Measurements from ENCODE around the gene SLC13A1. TPM values are rescaled to one million over a fixed set of nuclear protein-coding genes. Genes with fewer than 3 reads are reported as not detected.

SLC13A1 gene
- total RNA-seq, 2 donors from 2014 or later: not detected

- ATAC-seq: no peak
- H3K27ac Mint-ChIP-seq: no peak overlapping the region
- no peak for DNase-seq (ENCODE audit: low spot score in 2 of 2)
- H3K36me3 Mint-ChIP-seq: no peaks in the 10 kb centered on the region
- peaks cover 9 to 10% of the 10 kb centered on the region in 2 donors for H3K9me3 Mint-ChIP-seq
Measured at GRCh38 chr7:123204206-123204835, 4.6 kb upstream of the SLC13A1 start.

- DNase-seq (ENCODE audit: low spot score in 2 of 2) (no peak), ATAC-seq (no peak)
- peaks cover 0 to 4% of the 10 kb centered on the region in 2 donors for H3K9me3 Mint-ChIP-seq
- no peak overlapping the region for H3K27ac Mint-ChIP-seq
- H3K36me3 Mint-ChIP-seq: no peaks in the 10 kb centered on the region
Measured at GRCh38 chr7:123201901-123202300, 2.1 kb upstream of the SLC13A1 start.

- Mint-ChIP-seq H3K36me3 (no peaks in the 10 kb centered on the region), H3K27ac (peak overlapping the region in 1 of 2 donors; percentile 22), H3K9me3 (peaks cover 0 to 2% of the 10 kb centered on the region in 2 donors)
- no peak for ATAC-seq
- DNase-seq (ENCODE audit: low spot score in 2 of 2): no peak
Measured at GRCh38 chr7:123198668-123199652, 809 bp downstream of the SLC13A1 start.

GRCh38 chr7:123198111-123198510 is 1.7 kb downstream of the SLC13A1 start:
- Mint-ChIP-seq H3K9me3 (peaks cover 0 to 6% of the 10 kb centered on the region in 2 donors), H3K36me3 (no peaks in the 10 kb centered on the region), H3K27ac (no peak overlapping the region)
- ATAC-seq (no peak), DNase-seq (ENCODE audit: low spot score in 2 of 2) (no peak)

GRCh38 chr7:123193235-123193634 is 6.5 kb downstream of the SLC13A1 start:
- peaks cover 6 to 10% of the 10 kb centered on the region in 2 donors for H3K9me3 Mint-ChIP-seq
- H3K36me3 Mint-ChIP-seq: no peaks in the 10 kb centered on the region
- DNase-seq (ENCODE audit: low spot score in 2 of 2): no peak
- H3K27ac Mint-ChIP-seq: no peak overlapping the region
- no peak for ATAC-seq

- DNase-seq (ENCODE audit: low spot score in 2 of 2) (no peak), ATAC-seq (no peak)
- H3K36me3 Mint-ChIP-seq: no peaks in the 10 kb centered on the region
- H3K9me3 Mint-ChIP-seq: peaks cover 10 to 14% of the 10 kb centered on the region in 2 donors
- H3K27ac Mint-ChIP-seq: no peak overlapping the region
Measured at GRCh38 chr7:123191132-123191531, 8.6 kb downstream of the SLC13A1 start.

GRCh38 chr7:123190109-123190831 is 9.5 kb downstream of the SLC13A1 start:
- no peak overlapping the region for H3K27ac Mint-ChIP-seq
- peaks cover 10 to 14% of the 10 kb centered on the region in 2 donors for H3K9me3 Mint-ChIP-seq
- no peaks in the 10 kb centered on the region for H3K36me3 Mint-ChIP-seq
- no peak for DNase-seq (ENCODE audit: low spot score in 2 of 2)
- peak in 1 of 2 donors; percentile 46 for ATAC-seq

GRCh38 chr7:123185756-123186155 is 14.0 kb downstream of the SLC13A1 start:
- no peak for ATAC-seq
- Mint-ChIP-seq H3K36me3 (no peaks in the 10 kb centered on the region), H3K27ac (no peak overlapping the region), H3K9me3 (peaks cover 9 to 14% of the 10 kb centered on the region in 2 donors)
- no peak for DNase-seq (ENCODE audit: low spot score in 2 of 2)

GRCh38 chr7:123184271-123184670 is 15.5 kb downstream of the SLC13A1 start:
- Mint-ChIP-seq H3K9me3 (peaks cover 13 to 16% of the 10 kb centered on the region in 2 donors), H3K36me3 (no peaks in the 10 kb centered on the region), H3K27ac (no peak overlapping the region)
- DNase-seq (ENCODE audit: low spot score in 2 of 2) (no peak), ATAC-seq (no peak)

- no peak for ATAC-seq
- peaks cover 13 to 14% of the 10 kb centered on the region in 2 donors for H3K9me3 Mint-ChIP-seq
- DNase-seq (ENCODE audit: low spot score in 2 of 2): no peak
- H3K36me3 Mint-ChIP-seq: no peaks in the 10 kb centered on the region
- no peak overlapping the region for H3K27ac Mint-ChIP-seq
Measured at GRCh38 chr7:123183431-123183830, 16.3 kb downstream of the SLC13A1 start.

- ATAC-seq (no peak), DNase-seq (ENCODE audit: low spot score in 2 of 2) (no peak)
- Mint-ChIP-seq H3K9me3 (peaks cover 22 to 25% of the 10 kb centered on the region in 2 donors), H3K27ac (no peak overlapping the region), H3K36me3 (no peaks in the 10 kb centered on the region)
Measured at GRCh38 chr7:123177442-123177841, 22.3 kb downstream of the SLC13A1 start.

GRCh38 chr7:123170333-123171246 is 29.2 kb downstream of the SLC13A1 start:
- ATAC-seq (no peak), DNase-seq (ENCODE audit: low spot score in 2 of 2) (no peak)
- no peaks in the 10 kb centered on the region for H3K36me3 Mint-ChIP-seq
- H3K9me3 Mint-ChIP-seq: peaks cover 9 to 11% of the 10 kb centered on the region in 2 donors
- H3K27ac Mint-ChIP-seq: no peak overlapping the region

GRCh38 chr7:123169065-123169464 is 30.7 kb downstream of the SLC13A1 start:
- Mint-ChIP-seq H3K36me3 (no peaks in the 10 kb centered on the region), H3K9me3 (peaks cover under 1 to 6% of the 10 kb centered on the region in 2 donors)

GRCh38 chr7:123157606-123158005 is 42.2 kb downstream of the SLC13A1 start:
- no peak overlapping the region for H3K27ac Mint-ChIP-seq
- H3K36me3 Mint-ChIP-seq: no peaks in the 10 kb centered on the region
- DNase-seq (ENCODE audit: low spot score in 2 of 2) (no peak), ATAC-seq (no peak)
- H3K9me3 Mint-ChIP-seq: peaks cover 3 to 5% of the 10 kb centered on the region in 2 donors

More at GRCh38 chr7:123169065-123169464, 30.7 kb downstream of the SLC13A1 start:
- DNase-seq (ENCODE audit: low spot score in 2 of 2) (no peak), ATAC-seq (no peak)
- no peak overlapping the region for H3K27ac Mint-ChIP-seq

- DNase-seq (ENCODE audit: low spot score in 2 of 2): no peak
- no peak for ATAC-seq
- Mint-ChIP-seq H3K9me3 (peaks cover 0 to 5% of the 10 kb centered on the region in 2 donors), H3K27ac (no peak overlapping the region), H3K36me3 (no peaks in the 10 kb centered on the region)
Measured at GRCh38 chr7:123155571-123155970, 44.2 kb downstream of the SLC13A1 start.
